ENCODE data around the gene MAF.

Gene MAF

DNA sequence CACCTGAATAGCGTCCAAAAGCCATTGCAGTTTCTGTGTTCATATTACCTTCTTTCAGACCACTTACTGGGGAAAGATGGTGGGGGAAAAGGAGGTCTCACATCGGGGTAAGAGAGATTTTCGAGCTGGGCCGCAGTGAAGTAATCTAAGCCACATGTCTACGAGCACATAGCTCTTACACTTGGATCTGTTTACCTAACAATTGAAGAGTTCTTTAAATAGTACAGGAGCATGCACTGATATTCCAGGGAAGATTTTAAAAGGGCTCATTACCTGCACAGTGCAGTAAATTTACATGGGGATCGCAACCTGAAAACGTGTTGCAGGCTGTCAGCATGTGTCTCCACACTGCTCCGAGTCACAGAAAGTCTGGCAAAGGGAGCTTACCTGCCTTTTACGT lies 12.6 kb downstream of the MAF start:
- no peak for TF ChIP-seq ZNF8 (CRISPR knock-in tag; IDR thresholded peaks at IDR 0.05)
- TF ChIP-seq TSHZ2 (CRISPR knock-in tag; IDR thresholded peaks at IDR 0.05): no peak
- no peak for TF ChIP-seq GLIS3 (CRISPR knock-in tag; IDR thresholded peaks at IDR 0.05)
- TF ChIP-seq, protein P1, sequence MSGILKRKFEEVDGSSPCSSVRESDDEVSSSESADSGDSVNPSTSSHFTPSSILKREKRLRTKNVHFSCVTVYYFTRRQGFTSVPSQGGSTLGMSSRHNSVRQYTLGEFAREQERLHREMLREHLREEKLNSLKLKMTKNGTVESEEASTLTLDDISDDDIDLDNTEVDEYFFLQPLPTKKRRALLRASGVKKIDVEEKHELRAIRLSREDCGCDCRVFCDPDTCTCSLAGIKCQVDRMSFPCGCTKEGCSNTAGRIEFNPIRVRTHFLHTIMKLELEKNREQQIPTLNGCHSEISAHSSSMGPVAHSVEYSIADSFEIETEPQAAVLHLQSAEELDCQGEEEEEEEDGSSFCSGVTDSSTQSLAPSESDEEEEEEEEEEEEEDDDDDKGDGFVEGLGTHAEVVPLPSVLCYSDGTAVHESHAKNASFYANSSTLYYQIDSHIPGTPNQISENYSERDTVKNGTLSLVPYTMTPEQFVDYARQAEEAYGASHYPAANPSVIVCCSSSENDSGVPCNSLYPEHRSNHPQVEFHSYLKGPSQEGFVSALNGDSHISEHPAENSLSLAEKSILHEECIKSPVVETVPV (CRISPR knock-in tag; IDR thresholded peaks at IDR 0.05): no peak
- TF ChIP-seq BACH2 (CRISPR knock-in tag; IDR thresholded peaks at IDR 0.05; ENCODE audit: borderline replicate concordance): no peak
- no peak for TF ChIP-seq ZFP30 (CRISPR knock-in tag; IDR thresholded peaks at IDR 0.05)
- TF ChIP-seq SNAI2 (CRISPR knock-in tag; IDR thresholded peaks at IDR 0.05): no peak
- no peak for TF ChIP-seq ESRRG (CRISPR knock-in tag; IDR thresholded peaks at IDR 0.05)
- no peak for TF ChIP-seq RARB (CRISPR knock-in tag; IDR thresholded peaks at IDR 0.05)
- TF ChIP-seq ARNTL (CRISPR knock-in tag; IDR thresholded peaks at IDR 0.05; ENCODE audit: borderline replicate concordance, low read depth): no peak
- TF ChIP-seq OSR1 (CRISPR knock-in tag; IDR thresholded peaks at IDR 0.05): no peak
- no peak for TF ChIP-seq TCF4 (CRISPR knock-in tag; IDR thresholded peaks at IDR 0.05; ENCODE audit: borderline replicate concordance)
- no peak for ATAC-seq

DNA sequence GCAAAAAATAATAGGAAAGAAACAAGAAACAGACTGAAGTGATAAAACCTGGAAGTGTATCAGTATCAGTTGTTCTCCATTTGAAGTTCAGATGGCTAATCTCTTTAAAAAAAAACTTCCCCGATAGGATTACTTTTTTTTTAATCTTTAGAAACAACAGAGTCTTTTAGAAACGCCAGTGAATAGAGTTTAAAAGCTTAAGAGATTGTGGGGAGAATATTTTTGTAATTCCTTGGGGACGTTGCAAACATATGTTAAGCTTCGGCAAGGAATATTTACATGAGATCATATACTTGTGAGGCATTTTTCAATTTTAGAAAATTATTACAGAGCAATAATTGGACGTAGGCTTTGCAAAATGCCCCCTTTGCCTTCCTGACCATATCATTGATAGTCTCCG lies 13.2 kb downstream of the MAF start:
- no peak for ATAC-seq
- TF ChIP-seq OSR1 (CRISPR knock-in tag; IDR thresholded peaks at IDR 0.05) (no peak), GLIS3 (CRISPR knock-in tag; IDR thresholded peaks at IDR 0.05) (no peak), ZNF565 (CRISPR knock-in tag; conservative IDR thresholded peaks at IDR 0.05; ENCODE audit: low read depth) (no peak), ZNF70 (CRISPR knock-in tag; IDR thresholded peaks at IDR 0.05) (no peak)

DNA sequence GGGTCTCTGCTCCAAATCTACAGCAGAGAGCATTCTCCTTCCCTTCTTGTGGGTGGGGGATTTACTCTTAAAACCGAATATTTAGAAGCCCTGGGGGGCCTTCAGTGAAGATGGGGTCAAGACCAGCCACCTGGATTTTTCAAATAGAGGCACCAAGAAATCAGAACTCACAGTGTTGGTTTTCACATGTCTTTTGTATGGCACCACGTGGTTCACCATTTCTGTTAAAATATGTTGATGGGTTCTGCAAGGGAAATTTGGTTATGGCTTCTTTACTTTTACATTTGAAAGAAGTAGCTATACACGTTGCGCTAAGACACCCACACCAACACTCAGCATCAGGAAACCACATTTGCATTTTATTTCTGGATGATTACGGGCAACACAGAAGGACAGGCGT lies 17.7 kb downstream of the MAF start:
- TF ChIP-seq ZFP3 (CRISPR knock-in tag; IDR thresholded peaks at IDR 0.05): no peak
- TF ChIP-seq, protein P2, sequence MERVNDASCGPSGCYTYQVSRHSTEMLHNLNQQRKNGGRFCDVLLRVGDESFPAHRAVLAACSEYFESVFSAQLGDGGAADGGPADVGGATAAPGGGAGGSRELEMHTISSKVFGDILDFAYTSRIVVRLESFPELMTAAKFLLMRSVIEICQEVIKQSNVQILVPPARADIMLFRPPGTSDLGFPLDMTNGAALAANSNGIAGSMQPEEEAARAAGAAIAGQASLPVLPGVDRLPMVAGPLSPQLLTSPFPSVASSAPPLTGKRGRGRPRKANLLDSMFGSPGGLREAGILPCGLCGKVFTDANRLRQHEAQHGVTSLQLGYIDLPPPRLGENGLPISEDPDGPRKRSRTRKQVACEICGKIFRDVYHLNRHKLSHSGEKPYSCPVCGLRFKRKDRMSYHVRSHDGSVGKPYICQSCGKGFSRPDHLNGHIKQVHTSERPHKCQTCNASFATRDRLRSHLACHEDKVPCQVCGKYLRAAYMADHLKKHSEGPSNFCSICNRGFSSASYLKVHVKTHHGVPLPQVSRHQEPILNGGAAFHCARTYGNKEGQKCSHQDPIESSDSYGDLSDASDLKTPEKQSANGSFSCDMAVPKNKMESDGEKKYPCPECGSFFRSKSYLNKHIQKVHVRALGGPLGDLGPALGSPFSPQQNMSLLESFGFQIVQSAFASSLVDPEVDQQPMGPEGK (CRISPR knock-in tag; IDR thresholded peaks at IDR 0.05; ENCODE audit: borderline replicate concordance): no peak
- TF ChIP-seq ZC3H10 (CRISPR knock-in tag; IDR thresholded peaks at IDR 0.05): no peak
- no peak for TF ChIP-seq RARB (CRISPR knock-in tag; IDR thresholded peaks at IDR 0.05)
- TF ChIP-seq GLIS3 (CRISPR knock-in tag; IDR thresholded peaks at IDR 0.05): no peak
- no peak for TF ChIP-seq ARNTL (CRISPR knock-in tag; IDR thresholded peaks at IDR 0.05; ENCODE audit: borderline replicate concordance, low read depth)
- no peak for TF ChIP-seq CSDC2 (CRISPR knock-in tag; IDR thresholded peaks at IDR 0.05)
- TF ChIP-seq ISL1 (CRISPR knock-in tag; IDR thresholded peaks at IDR 0.05): no peak
- TF ChIP-seq, protein P3, sequence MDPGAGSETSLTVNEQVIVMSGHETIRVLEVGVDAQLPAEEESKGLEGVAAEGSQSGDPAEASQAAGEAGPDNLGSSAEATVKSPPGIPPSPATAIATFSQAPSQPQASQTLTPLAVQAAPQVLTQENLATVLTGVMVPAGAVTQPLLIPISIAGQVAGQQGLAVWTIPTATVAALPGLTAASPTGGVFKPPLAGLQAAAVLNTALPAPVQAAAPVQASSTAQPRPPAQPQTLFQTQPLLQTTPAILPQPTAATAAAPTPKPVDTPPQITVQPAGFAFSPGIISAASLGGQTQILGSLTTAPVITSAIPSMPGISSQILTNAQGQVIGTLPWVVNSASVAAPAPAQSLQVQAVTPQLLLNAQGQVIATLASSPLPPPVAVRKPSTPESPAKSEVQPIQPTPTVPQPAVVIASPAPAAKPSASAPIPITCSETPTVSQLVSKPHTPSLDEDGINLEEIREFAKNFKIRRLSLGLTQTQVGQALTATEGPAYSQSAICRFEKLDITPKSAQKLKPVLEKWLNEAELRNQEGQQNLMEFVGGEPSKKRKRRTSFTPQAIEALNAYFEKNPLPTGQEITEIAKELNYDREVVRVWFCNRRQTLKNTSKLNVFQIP (CRISPR knock-in tag; IDR thresholded peaks at IDR 0.05; ENCODE audit: borderline replicate concordance, low read depth): no peak
- TF ChIP-seq TCF4 (CRISPR knock-in tag; IDR thresholded peaks at IDR 0.05; ENCODE audit: borderline replicate concordance): no peak
- TF ChIP-seq, protein P4, sequence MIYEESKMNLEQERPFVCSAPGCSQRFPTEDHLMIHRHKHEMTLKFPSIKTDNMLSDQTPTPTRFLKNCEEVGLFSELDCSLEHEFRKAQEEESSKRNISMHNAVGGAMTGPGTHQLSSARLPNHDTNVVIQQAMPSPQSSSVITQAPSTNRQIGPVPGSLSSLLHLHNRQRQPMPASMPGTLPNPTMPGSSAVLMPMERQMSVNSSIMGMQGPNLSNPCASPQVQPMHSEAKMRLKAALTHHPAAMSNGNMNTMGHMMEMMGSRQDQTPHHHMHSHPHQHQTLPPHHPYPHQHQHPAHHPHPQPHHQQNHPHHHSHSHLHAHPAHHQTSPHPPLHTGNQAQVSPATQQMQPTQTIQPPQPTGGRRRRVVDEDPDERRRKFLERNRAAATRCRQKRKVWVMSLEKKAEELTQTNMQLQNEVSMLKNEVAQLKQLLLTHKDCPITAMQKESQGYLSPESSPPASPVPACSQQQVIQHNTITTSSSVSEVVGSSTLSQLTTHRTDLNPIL (CRISPR knock-in tag; IDR thresholded peaks at IDR 0.05; ENCODE audit: low read depth): no peak
- no peak for TF ChIP-seq TSHZ2 (CRISPR knock-in tag; IDR thresholded peaks at IDR 0.05)
- TF ChIP-seq, protein P1 (CRISPR knock-in tag; IDR thresholded peaks at IDR 0.05): no peak
- TF ChIP-seq ZNF8 (CRISPR knock-in tag; IDR thresholded peaks at IDR 0.05): no peak
- TF ChIP-seq PPARA (CRISPR knock-in tag; IDR thresholded peaks at IDR 0.05; ENCODE audit: borderline replicate concordance): no peak
- no peak for TF ChIP-seq ESRRG (CRISPR knock-in tag; IDR thresholded peaks at IDR 0.05)
- TF ChIP-seq BACH2 (CRISPR knock-in tag; IDR thresholded peaks at IDR 0.05; ENCODE audit: borderline replicate concordance): no peak
- TF ChIP-seq OSR1 (CRISPR knock-in tag; IDR thresholded peaks at IDR 0.05): no peak
- no peak for TF ChIP-seq SNAI2 (CRISPR knock-in tag; IDR thresholded peaks at IDR 0.05)
- no peak for ATAC-seq
